GM12864 (cell line): Measurements from ENCODE around the gene C6orf52.

Experiments used
- DNase-seq: peaks from one replicate; pipeline ENCODE4 v3.0.0-alpha.2; 2011; ENCODE audit warnings: low read depth
- H3K4me3 ChIP-seq: 2 replicates; pipeline ENCODE4 v1.5.1; 2011; ENCODE audit warnings: mild to moderate bottlenecking, low read depth, low read length, control low read depth
- TF ChIP-seq, protein P1 (sequence below): IDR thresholded peaks from 2 replicates; pipeline ENCODE4 v1.5.1; 2011; ENCODE audit warnings: low read depth, mild to moderate bottlenecking, moderate library complexity, low read length, control low read depth, inconsistent platforms; ENCODE audit errors: missing control alignments

C6orf52 gene

DNA sequence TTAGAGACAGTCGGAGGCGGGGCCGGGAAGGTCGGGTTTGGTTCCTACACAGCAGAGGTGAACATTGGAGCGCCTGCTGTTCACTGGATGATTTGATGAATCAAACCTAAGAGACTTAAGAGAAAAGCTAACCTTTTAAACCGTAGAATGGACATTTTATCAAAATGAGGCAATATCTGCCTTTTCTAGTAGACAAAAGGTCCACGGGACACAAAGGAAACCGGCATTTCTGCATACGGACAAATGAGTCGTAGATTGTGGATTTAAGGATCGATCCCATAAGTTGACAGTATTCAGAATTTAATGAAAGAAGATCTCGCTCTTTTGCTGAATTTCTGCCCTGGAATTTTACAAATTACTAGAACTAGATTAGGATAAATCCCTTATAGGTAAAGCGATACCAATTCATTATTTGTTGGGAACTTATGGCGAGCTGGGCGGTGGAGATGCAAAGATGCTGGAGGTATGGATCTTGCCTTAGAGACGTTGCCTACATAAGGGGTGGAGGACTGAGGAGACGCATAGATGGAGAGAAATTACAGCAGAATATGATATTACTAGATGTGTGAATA lies 756 bp upstream of the C6orf52 start:
- peak overlapping the region; percentile 77 for H3K4me3 ChIP-seq
- DNase-seq, result no peak
- TF ChIP-seq, protein P1, sequence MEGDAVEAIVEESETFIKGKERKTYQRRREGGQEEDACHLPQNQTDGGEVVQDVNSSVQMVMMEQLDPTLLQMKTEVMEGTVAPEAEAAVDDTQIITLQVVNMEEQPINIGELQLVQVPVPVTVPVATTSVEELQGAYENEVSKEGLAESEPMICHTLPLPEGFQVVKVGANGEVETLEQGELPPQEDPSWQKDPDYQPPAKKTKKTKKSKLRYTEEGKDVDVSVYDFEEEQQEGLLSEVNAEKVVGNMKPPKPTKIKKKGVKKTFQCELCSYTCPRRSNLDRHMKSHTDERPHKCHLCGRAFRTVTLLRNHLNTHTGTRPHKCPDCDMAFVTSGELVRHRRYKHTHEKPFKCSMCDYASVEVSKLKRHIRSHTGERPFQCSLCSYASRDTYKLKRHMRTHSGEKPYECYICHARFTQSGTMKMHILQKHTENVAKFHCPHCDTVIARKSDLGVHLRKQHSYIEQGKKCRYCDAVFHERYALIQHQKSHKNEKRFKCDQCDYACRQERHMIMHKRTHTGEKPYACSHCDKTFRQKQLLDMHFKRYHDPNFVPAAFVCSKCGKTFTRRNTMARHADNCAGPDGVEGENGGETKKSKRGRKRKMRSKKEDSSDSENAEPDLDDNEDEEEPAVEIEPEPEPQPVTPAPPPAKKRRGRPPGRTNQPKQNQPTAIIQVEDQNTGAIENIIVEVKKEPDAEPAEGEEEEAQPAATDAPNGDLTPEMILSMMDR, result no peak

DNA sequence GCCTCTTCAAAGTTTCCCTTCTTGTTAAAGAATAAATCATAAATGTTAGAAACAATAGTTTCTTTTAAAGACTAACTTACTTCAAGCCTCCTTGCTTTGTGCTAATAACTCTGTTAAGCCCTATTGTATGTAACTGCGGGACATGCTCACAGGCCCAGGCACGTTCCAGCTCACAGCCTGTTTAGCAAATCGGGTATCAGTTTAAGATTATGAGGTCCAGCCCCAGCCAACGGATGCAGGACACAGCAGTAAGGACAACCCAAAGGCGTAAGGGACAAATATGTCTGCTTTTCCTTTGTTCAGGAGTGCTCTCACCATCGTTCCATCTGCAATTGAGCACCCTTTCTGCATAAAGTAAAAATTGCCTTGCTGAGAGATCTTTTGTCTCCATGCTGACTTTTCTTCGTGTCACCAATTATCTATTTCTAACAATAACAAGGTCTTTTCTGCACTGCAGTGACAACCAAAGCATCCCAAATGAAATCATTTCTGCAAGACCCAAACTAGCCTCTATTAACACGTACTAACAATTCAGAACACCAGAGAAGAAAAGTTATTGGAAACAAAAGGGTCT lies 1.4 kb downstream of the C6orf52 start:
- TF ChIP-seq, protein P1, result no peak
- DNase-seq, result no peak
- peak overlapping the region; percentile 77 for H3K4me3 ChIP-seq

DNA sequence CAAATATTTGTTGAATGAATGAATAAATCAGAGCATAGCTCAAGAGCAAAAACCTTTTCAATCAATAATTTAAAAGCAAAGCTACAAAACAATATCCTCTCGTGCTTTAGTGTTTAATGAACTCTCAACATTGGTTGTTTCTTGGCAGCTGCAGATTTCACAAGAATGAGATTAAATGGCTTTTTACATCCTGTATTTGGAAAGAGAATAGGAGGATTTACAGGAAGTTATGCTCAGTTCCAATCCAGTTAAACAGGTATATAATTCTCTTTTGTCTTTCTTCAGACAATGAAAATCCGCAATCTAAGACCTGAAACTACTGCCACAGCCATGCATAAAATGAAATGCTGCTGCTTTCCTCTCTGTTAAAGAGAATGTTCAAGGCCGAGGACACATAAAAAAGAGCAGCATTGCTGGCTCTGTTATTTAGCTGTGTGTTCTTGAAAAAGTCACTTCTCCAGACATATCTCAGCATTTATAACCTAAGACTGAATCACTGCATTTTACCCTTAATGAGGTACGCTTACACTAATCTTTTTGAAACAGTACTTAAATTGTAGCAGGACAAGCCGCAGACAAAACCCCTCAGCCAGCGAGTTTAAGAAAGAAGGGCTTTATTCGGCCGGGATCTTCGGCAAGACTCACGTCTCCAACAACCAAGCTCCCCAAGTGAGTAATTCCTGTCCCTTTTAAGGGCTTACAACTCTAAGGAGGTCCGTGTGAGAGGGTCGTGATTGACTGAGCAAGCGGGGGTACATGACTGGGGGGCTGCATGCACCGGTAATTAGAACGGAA lies 3.6 kb downstream of the C6orf52 start:
- no peak for DNase-seq
- no peak overlapping the region for H3K4me3 ChIP-seq
- TF ChIP-seq, protein P1, result no peak

- no peak overlapping the region for H3K4me3 ChIP-seq
- TF ChIP-seq, protein P1, result no peak
- DNase-seq, result no peak
These were observed 6.8 kb downstream of the C6orf52 start for GRCh38 chr6:10687582-10687981.

GRCh38 chr6:10686901-10687300 lies 7.5 kb downstream of the C6orf52 start:
- no peak overlapping the region for H3K4me3 ChIP-seq
- TF ChIP-seq, protein P1, result no peak
- no peak for DNase-seq

GRCh38 chr6:10685092-10685915 lies 9.1 kb downstream of the C6orf52 start:
- TF ChIP-seq, protein P1, result no peak
- no peak overlapping the region for H3K4me3 ChIP-seq
- no peak for DNase-seq
